ENCODE data around the gene HCN4. TPM values are rescaled to one million over a fixed set of nuclear protein-coding genes. Genes with fewer than 3 reads are reported as not detected.

The HCN4 gene
- total RNA-seq, 1 donor from 2014 or later = 3.0 TPM

DNA sequence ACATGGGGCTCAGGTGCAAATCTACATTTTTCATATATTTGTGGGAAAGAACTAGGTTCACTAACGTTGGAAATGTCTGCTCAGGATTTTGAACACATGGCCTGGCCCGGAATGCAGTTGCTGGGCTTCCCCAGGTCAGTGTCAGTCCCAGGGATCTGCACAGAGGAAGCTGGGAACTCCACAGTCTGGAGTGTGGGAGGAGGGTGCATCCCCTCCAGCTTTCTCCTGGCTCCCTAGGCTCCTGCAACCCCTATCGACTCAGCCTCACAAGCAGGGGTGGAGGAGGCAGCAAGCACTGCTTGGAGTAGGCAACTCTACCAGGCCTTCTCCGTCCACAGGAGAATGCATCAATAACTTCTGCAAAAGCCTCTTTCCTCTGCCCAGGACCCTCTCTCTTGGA lies 30.1 kb upstream of the HCN4 start:
- no peak overlapping the region for H3K9ac ChIP-seq (ENCODE audit: low read length)
- H3K27me3 ChIP-seq (ENCODE audit: insufficient read depth, low read length) = peaks cover 8% of the 10 kb centered on the region
- H3K9me3 ChIP-seq (ENCODE audit: insufficient read depth, low read depth, low read length) = no peaks in the 10 kb centered on the region
- no peak for TF ChIP-seq EZH2 (IDR thresholded peaks at IDR 0.05; ENCODE audit: insufficient read depth, low read length)
- TF ChIP-seq, protein P1, sequence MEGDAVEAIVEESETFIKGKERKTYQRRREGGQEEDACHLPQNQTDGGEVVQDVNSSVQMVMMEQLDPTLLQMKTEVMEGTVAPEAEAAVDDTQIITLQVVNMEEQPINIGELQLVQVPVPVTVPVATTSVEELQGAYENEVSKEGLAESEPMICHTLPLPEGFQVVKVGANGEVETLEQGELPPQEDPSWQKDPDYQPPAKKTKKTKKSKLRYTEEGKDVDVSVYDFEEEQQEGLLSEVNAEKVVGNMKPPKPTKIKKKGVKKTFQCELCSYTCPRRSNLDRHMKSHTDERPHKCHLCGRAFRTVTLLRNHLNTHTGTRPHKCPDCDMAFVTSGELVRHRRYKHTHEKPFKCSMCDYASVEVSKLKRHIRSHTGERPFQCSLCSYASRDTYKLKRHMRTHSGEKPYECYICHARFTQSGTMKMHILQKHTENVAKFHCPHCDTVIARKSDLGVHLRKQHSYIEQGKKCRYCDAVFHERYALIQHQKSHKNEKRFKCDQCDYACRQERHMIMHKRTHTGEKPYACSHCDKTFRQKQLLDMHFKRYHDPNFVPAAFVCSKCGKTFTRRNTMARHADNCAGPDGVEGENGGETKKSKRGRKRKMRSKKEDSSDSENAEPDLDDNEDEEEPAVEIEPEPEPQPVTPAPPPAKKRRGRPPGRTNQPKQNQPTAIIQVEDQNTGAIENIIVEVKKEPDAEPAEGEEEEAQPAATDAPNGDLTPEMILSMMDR (IDR thresholded peaks at IDR 0.05; ENCODE audit: insufficient read depth, low read depth, low read length) = no peak
- no peaks in the 10 kb centered on the region for H3K4me1 ChIP-seq (ENCODE audit: insufficient read depth, low read length)
- FAIRE-seq = no peak
- H3K36me3 ChIP-seq (ENCODE audit: insufficient read depth, low read length) = no peaks in the 10 kb centered on the region
- no peak overlapping the region for H3K27ac Mint-ChIP-seq (ENCODE audit: unreplicated experiment)
- H3K9me3 Mint-ChIP-seq (ENCODE audit: unreplicated experiment) = no peaks in the 10 kb centered on the region
- H3K4me3 ChIP-seq (ENCODE audit: insufficient read depth, low read depth, low read length) = no peak overlapping the region
- H3K27me3 Mint-ChIP-seq (ENCODE audit: low read depth, unreplicated experiment) = peaks cover 10% of the 10 kb centered on the region
- H3K4me1 Mint-ChIP-seq (ENCODE audit: low read depth, unreplicated experiment) = peaks cover 3% of the 10 kb centered on the region
- H3K4me2 ChIP-seq (ENCODE audit: low read length) = no peak overlapping the region
- H3K79me2 ChIP-seq (ENCODE audit: insufficient read depth, low read length) = no peaks in the 10 kb centered on the region
- no peak overlapping the region for H3K4me3 Mint-ChIP-seq (ENCODE audit: unreplicated experiment)
- no peak for DNase-seq (ENCODE audit: low read depth)
- H2AFZ ChIP-seq (ENCODE audit: low read depth, low read length) = no peak overlapping the region
- no peaks in the 10 kb centered on the region for H3K36me3 Mint-ChIP-seq (ENCODE audit: low read depth, unreplicated experiment)
- no peaks in the 10 kb centered on the region for H4K20me1 ChIP-seq (ENCODE audit: insufficient read depth, low read length)
- H3K27ac ChIP-seq (ENCODE audit: low read depth, low read length) = no peak overlapping the region

DNA sequence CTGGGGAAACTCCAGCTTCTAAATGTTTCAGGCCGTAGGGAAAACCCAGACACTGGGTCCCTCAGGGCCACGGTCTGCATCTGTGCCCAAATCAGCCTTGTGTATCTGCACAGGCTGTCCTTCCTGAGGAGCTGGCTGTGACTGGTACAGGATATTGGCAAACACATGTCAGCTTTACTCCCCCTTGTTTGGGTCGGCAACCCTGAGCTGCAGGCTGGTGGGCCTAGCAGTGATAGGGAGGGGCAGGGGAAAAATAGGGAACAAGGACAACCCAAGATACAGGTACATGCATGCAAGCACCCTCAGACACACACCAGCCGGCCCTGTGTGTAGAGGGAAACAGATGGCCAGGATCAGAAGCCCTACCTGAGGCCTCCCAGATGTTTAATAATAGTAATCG lies 28.7 kb upstream of the HCN4 start:
- peaks cover 3% of the 10 kb centered on the region for H3K4me1 Mint-ChIP-seq (ENCODE audit: low read depth, unreplicated experiment)
- no peaks in the 10 kb centered on the region for H3K9me3 ChIP-seq (ENCODE audit: insufficient read depth, low read depth, low read length)
- no peak overlapping the region for H3K4me3 ChIP-seq (ENCODE audit: insufficient read depth, low read depth, low read length)
- peaks cover 8% of the 10 kb centered on the region for H3K27me3 ChIP-seq (ENCODE audit: insufficient read depth, low read length)
- TF ChIP-seq, protein P1 (IDR thresholded peaks at IDR 0.05; ENCODE audit: insufficient read depth, low read depth, low read length) = no peak
- TF ChIP-seq EZH2 (IDR thresholded peaks at IDR 0.05; ENCODE audit: insufficient read depth, low read length) = no peak
- H3K79me2 ChIP-seq (ENCODE audit: insufficient read depth, low read length) = no peaks in the 10 kb centered on the region
- H3K27ac Mint-ChIP-seq (ENCODE audit: unreplicated experiment) = no peak overlapping the region
- no peaks in the 10 kb centered on the region for H4K20me1 ChIP-seq (ENCODE audit: insufficient read depth, low read length)
- H2AFZ ChIP-seq (ENCODE audit: low read depth, low read length) = no peak overlapping the region
- no peak overlapping the region for H3K27ac ChIP-seq (ENCODE audit: low read depth, low read length)
- H3K36me3 Mint-ChIP-seq (ENCODE audit: low read depth, unreplicated experiment) = no peaks in the 10 kb centered on the region
- no peaks in the 10 kb centered on the region for H3K36me3 ChIP-seq (ENCODE audit: insufficient read depth, low read length)
- H3K9ac ChIP-seq (ENCODE audit: low read length) = no peak overlapping the region
- FAIRE-seq (no peak), DNase-seq (ENCODE audit: low read depth) (no peak)
- no peaks in the 10 kb centered on the region for H3K4me1 ChIP-seq (ENCODE audit: insufficient read depth, low read length)
- no peaks in the 10 kb centered on the region for H3K9me3 Mint-ChIP-seq (ENCODE audit: unreplicated experiment)
- no peak overlapping the region for H3K4me2 ChIP-seq (ENCODE audit: low read length)
- H3K27me3 Mint-ChIP-seq (ENCODE audit: low read depth, unreplicated experiment) = peaks cover 17% of the 10 kb centered on the region
- H3K4me3 Mint-ChIP-seq (ENCODE audit: unreplicated experiment) = no peak overlapping the region

DNA sequence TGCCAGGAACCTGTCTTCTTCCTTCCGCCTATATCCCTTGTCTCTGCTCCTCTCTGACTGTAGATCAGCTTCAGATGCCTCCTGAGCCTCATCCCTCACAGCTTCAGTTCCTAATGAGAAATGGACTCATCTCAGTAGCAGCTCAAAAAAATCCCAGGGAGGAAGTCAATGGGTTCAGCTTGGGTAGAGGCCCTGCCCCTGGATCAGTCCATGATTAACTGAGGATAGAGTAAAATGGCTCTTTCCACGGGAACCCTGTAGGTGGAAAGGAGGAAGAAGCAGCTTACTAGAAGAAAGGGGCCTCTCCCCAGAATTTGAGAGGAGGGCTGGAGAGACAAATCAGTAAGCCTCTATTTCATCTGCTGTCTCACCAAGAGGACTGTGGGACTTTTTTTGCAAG lies 26.9 kb upstream of the HCN4 start:
- no peak overlapping the region for H2AFZ ChIP-seq (ENCODE audit: low read depth, low read length)
- H3K4me2 ChIP-seq (ENCODE audit: low read length) = no peak overlapping the region
- Mint-ChIP-seq H3K27me3 (ENCODE audit: low read depth, unreplicated experiment) (peaks cover 24% of the 10 kb centered on the region), H3K27ac (ENCODE audit: unreplicated experiment) (no peak overlapping the region), H3K4me3 (ENCODE audit: unreplicated experiment) (no peak overlapping the region), H3K9me3 (ENCODE audit: unreplicated experiment) (peaks cover 5% of the 10 kb centered on the region), H3K36me3 (ENCODE audit: low read depth, unreplicated experiment) (no peaks in the 10 kb centered on the region), H3K4me1 (ENCODE audit: low read depth, unreplicated experiment) (peaks cover 5% of the 10 kb centered on the region)
- no peaks in the 10 kb centered on the region for H4K20me1 ChIP-seq (ENCODE audit: insufficient read depth, low read length)
- H3K9me3 ChIP-seq (ENCODE audit: insufficient read depth, low read depth, low read length) = no peaks in the 10 kb centered on the region
- peaks cover 8% of the 10 kb centered on the region for H3K27me3 ChIP-seq (ENCODE audit: insufficient read depth, low read length)
- H3K79me2 ChIP-seq (ENCODE audit: insufficient read depth, low read length) = no peaks in the 10 kb centered on the region
- no peak overlapping the region for H3K9ac ChIP-seq (ENCODE audit: low read length)
- H3K36me3 ChIP-seq (ENCODE audit: insufficient read depth, low read length) = no peaks in the 10 kb centered on the region
- no peaks in the 10 kb centered on the region for H3K4me1 ChIP-seq (ENCODE audit: insufficient read depth, low read length)
- no peak overlapping the region for H3K27ac ChIP-seq (ENCODE audit: low read depth, low read length)
- H3K4me3 ChIP-seq (ENCODE audit: insufficient read depth, low read depth, low read length) = no peak overlapping the region
- DNase-seq (ENCODE audit: low read depth) (no peak), FAIRE-seq (no peak)
- TF ChIP-seq, protein P1 (IDR thresholded peaks at IDR 0.05; ENCODE audit: insufficient read depth, low read depth, low read length) = no peak
- TF ChIP-seq EZH2 (IDR thresholded peaks at IDR 0.05; ENCODE audit: insufficient read depth, low read length) = no peak
